HL-60 (cell line): Measurements from ENCODE around the gene GALNS.

Experiments used
- CTCF ChIP-seq: IDR thresholded peaks from one replicate; pipeline ENCODE4 v1.5.1; 2011; ENCODE audit warnings: low read length, control low read depth, inconsistent platforms; ENCODE audit not compliant: insufficient read depth
- GABPA ChIP-seq: IDR thresholded peaks from 2 replicates; pipeline ENCODE4 v1.6.1; 2012; ENCODE audit warnings: low read depth
- TF ChIP-seq, protein P1 (sequence below): IDR thresholded peaks from 2 replicates; pipeline ENCODE4 v1.6.1; 2012; ENCODE audit warnings: low read depth; ENCODE audit not compliant: insufficient replicate concordance

GRCh38 chr16:88871730-88872416 is 15.1 kb upstream of the GALNS start:
- no peak for TF ChIP-seq CTCF
- TF ChIP-seq, protein P1, sequence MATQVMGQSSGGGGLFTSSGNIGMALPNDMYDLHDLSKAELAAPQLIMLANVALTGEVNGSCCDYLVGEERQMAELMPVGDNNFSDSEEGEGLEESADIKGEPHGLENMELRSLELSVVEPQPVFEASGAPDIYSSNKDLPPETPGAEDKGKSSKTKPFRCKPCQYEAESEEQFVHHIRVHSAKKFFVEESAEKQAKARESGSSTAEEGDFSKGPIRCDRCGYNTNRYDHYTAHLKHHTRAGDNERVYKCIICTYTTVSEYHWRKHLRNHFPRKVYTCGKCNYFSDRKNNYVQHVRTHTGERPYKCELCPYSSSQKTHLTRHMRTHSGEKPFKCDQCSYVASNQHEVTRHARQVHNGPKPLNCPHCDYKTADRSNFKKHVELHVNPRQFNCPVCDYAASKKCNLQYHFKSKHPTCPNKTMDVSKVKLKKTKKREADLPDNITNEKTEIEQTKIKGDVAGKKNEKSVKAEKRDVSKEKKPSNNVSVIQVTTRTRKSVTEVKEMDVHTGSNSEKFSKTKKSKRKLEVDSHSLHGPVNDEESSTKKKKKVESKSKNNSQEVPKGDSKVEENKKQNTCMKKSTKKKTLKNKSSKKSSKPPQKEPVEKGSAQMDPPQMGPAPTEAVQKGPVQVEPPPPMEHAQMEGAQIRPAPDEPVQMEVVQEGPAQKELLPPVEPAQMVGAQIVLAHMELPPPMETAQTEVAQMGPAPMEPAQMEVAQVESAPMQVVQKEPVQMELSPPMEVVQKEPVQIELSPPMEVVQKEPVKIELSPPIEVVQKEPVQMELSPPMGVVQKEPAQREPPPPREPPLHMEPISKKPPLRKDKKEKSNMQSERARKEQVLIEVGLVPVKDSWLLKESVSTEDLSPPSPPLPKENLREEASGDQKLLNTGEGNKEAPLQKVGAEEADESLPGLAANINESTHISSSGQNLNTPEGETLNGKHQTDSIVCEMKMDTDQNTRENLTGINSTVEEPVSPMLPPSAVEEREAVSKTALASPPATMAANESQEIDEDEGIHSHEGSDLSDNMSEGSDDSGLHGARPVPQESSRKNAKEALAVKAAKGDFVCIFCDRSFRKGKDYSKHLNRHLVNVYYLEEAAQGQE: no peak
- no peak for TF ChIP-seq GABPA
